Adrenal gland (tissue), 5 donors: ENCODE measurements around the gene MYO1E.

Experiments
- POLR2A ChIP-seq, 2 donors: fragments of 450-650 bp; IDR thresholded peaks; one replicate each; pipeline ENCODE4 v1.6.1; 2017; ENCODE audit warnings: antibody characterized with exemption in 2 of 2, mild to moderate bottlenecking in 2 of 2, moderate library complexity in 1 of 2
- TF ChIP-seq, protein P1 (sequence below), 6 experiments: fragments of 450-650 bp in 4 of 6; fragments of 200-600 bp in 2 of 6; sonication (generic) in 1 of 6; IDR thresholded peaks; 1 replicate in 5 of 6; 2 replicates in 1 of 6; pipeline versions ENCODE4 v1.5.1 to v1.8.0; 2016 to 2021; ENCODE audit warnings: antibody characterized with exemption in 6 of 6, mild to moderate bottlenecking in 2 of 6, moderate library complexity in 1 of 6
- donor health status: DM: no; HTN: no; CAD: no.

- TF ChIP-seq POLR2A (IDR thresholded peaks at IDR 0.05): no peak
- TF ChIP-seq, protein P1, sequence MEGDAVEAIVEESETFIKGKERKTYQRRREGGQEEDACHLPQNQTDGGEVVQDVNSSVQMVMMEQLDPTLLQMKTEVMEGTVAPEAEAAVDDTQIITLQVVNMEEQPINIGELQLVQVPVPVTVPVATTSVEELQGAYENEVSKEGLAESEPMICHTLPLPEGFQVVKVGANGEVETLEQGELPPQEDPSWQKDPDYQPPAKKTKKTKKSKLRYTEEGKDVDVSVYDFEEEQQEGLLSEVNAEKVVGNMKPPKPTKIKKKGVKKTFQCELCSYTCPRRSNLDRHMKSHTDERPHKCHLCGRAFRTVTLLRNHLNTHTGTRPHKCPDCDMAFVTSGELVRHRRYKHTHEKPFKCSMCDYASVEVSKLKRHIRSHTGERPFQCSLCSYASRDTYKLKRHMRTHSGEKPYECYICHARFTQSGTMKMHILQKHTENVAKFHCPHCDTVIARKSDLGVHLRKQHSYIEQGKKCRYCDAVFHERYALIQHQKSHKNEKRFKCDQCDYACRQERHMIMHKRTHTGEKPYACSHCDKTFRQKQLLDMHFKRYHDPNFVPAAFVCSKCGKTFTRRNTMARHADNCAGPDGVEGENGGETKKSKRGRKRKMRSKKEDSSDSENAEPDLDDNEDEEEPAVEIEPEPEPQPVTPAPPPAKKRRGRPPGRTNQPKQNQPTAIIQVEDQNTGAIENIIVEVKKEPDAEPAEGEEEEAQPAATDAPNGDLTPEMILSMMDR (IDR thresholded peaks at IDR 0.05): no peak
Observed at GRCh38 chr15:59274126-59274970, 98.3 kb downstream of the MYO1E start.
